ENCODE data around the gene AHNAK.
A peak's percentile ranks its signal among the peaks of the same experiment; 100 is the strongest.

The AHNAK gene

DNA sequence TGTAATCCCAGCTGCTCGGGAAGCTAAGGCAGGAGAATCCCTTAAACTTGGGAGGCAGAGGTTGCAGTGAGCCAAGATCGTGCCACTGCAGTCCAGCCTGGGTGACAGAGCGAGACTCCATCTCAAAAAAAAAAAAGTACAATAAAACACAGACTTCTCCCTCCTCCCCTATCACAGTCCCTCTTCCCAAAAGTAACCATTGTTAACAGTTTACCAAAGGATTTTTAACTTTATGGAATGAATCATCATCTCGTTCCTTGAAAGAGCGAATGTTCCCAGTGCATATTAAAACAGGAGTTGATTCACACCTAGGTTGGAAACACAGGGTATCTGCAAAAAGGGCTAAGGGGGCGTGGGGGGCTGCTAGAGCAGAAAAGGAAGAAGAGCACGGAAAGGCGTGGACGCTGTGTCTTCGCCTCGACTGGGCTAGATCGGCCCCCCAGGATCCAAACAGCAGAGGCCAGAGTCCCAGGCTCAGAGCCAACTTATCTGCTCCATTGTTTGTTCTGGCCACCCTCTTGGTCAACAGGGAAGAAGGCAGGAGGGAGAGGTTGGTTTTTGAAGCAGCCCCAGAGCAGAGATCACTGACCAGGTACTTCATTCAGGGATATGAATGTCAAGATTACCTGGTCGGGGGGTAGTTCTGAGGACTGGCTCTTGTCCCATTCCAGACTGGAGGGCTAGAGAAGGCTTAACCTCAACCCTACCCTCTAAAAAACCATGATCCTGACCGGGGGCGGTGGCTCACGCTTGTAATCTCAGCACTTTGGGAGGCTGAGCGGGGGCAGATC is 2.1 kb upstream of the AHNAK start:
- no peak for DNase-seq

DNA sequence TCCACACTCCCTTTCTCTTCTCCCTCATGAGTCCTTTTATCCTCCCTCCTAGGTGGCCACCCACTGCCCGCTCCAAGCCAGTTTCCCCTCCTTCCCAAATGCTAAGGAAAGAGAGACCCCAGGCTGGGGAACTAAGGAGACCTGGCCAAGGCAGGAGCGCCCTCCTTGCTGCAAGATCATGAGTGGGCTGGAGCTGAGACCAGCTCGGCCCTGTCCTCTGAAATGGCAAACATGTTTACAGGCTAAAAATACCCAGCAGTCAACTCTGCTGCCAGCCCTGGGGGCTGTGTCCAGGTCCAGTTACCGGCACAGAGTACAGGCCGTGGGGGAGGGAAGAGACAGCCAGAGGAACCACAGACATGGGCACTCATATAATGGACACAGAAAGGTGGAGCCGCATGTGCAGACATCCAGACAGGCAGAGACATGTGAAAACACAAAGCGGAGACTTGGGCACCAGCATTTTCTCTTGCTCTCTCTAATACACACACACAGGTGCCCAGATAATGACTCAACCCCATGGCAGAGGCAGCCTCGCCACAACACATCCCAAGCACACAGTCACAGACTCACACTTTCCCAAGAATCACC is 1.2 kb upstream of the AHNAK start:
- DNase-seq: no peak

DNA sequence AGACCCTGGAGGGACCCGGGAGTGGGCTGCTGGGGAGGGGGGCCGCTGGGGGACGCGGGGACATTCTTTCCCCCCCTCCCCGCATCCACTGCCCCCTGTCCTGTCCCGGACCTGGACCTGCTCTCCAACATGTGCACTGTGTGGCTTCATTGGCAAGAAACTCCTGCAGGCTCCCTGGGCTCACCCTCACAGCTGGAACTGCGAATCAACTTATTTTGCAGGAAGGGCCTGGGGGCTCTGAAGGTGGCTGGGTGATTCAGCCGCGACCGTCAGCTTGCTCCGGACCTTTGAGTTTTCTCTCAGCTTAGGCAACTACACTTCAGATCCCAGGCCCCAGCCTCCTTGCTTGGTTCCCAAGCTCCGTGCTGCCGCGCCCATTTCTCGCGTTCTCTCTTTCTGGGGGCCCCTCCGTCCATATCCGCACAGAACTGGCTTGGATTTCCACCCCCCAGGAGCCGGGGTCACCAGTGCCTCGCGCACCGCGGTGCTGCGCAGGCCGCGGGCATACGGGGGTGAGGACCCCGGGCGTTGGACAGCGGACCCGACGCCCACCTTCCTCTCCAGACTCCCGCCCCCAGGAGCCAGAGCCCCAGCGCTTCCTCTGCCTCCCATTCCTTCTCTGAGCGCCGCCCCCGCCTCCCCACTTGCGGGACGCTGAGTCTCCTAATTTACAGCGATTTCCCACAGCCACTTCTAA is 471 bp upstream of the AHNAK start:
- no peak for DNase-seq

DNA sequence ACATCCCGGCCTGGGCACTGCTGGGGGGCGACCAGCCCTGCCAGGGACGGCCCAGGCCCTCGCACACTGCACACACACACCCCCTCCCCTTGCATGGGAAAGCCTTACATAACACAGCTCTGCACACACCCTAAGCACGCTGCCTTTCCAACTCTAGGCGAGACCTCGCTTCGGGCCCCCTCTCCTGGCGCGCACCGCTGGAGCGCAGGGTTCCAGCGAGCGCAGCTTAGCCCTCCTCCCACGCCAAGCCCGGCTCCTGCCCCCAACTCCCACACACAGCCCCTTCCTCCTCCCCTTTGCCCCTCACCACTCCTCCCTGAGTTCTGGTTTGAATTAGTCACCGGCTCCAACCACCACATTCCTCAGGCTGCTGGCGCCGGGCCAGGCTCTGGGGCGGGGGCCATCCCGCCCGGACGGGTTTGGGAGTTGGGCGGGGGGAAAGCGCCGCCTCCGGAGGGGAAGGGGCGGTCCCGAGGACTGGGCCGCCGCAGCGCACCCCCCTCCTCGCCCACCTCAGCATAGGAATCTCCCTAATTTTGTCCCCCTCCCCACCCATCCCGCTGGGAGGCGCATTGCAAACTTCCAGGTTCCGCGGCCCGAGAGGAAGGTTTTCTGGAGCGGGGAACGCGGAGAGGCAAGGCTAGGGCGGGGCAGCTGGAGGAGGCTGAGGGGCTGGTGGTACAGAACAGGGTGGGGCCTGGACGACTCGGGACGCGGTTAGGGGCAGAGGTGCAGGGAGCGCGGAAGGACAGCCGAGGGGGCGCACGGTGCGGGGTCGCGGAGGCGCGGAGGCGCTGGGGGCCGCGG is 966 bp downstream of the AHNAK start:
- DNase-seq: peak; percentile 35

DNA sequence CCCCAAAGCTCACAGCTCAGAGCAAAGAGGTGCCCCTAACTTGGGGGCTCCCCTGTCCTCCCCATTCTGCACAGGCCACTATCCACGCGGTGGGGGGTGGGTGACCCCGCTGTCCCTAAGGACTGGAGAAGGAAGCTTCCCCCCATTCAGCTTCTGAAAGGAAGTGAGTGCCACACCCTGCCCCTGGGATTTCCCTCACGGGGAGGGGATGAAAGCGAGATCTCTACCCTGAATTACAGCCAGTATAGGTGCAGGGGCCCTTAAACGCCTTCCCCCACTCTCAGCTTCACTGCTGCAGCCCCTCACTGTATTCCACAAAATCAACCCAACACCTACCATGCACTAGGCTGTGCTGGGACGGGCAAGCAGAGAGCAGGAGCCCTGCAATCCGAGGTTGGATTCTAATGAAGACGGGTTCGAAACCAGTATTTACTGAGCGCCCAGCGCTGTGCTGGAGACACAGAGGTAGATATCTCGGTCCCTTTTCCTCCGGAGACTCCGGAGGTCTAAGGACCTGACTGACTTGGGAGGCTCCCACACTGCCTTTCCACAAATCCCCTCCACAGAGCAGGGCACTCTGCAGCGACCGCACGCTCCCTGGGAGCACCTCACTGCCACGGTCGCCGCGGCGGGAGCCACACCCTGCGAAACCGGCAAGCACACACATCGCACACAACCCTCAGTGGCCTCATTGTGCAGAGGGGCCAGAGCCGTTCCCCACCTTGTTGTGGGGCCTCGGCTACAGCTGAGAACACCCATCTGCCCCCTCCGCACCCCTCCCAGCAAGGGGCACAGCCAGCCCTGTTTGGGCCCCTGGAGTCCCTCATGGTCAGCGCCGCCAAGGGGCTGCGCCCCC is 1.8 kb downstream of the AHNAK start:
- DNase-seq: no peak

DNA sequence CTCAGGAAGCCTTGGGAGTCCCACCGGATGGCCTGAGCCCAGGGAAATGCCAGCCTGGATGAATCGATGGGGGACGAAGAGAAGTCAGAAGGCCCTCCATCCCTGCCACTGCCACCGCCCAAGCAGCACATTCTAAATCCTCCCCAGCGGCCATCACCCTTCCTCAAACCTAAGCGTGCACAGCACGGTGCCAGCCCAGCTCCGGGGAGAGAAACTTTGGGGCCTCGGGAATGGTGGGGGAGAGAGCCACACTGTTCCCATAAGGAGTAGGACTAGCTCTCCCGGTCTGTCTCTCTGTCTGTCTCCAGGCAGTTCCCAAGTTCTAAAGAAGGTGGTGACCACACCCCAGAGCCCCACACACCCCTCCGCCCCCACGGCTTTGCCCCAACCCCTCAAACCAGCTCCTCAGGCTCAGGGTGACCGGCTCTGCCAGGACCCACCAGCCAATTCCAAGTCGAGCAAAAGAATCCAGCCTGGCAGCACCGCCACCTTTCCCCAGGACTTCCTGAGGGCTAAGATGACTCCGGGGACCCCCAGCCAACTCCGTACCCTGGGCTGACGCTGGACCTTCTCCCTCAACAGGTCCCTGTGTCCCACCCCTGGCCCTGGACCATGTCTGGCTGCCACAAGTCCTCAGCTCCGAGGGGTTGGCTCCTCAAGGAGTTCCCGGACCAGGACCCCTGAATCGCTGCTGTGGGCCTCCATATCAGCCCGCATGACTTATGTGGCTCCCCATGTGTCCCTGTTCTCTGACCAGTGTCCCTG is 2.7 kb downstream of the AHNAK start:
- DNase-seq: no peak

DNA sequence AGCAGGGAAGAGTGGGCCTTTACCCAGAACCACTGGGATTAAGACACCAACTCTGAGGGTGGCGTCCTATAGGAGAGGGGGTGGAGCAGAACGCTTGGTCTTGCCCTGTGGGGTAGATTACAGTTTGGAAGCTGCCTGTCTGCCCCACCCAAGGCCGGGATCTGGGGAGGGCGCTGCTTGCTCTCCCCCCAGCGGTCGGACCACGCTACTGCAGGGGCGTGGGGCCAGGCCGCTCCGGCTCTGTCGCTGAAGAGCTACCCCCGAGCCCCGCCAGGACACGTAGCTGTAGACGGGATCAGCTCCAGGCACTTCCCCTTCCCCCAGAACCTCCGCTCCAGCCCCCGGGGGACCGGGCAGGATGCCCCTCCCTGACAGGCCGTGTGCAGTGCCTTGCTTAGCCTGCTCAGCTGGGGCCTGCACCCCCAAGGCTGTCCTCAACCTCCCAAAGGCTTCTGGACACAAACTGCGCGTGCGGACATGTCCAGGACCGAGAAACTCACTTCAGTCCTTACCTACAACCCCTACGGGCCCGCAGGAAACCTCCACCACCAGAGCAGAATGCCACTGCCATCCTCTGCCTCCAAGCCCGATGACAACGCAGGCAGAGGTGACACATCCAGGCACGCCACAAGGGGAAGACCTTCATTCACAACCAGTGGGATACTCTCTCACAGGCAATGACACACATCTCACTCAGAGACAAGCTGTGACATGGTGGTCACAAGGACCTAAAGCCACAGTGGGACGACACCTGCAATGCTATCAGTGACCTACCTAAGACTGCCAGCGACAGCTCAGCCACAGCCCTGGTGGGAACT is 3.6 kb downstream of the AHNAK start:
- DNase-seq: peak; percentile 76

DNA sequence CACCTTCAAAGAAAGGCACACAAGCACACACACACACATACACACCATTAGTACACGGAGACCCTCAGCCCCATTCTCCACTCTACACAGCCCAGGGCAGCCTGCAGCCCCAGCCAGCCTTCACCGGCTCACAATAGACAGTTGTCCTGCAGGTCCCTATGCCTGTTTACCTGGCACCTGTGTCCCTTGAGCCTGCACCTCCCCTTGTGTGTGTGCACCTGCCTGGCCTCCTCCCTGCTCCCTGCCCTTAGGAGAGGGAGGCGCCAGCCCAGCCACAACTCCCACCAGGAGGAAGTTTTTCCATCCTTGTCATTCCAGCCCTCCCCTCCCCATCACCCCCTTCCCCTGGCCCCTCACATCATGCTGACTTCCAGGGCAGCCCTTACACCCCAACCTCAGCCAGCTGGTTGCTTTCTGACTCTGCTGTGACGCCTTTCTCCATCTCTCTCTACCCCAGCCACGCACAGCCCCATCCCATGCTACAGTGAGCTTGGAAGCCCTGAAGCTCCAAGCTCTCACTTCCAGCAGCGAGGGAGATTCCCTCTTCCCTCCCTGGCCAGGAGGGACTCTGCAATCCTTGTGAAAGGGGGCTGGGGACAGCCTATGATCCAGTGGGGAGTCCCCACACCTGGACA is 4.4 kb downstream of the AHNAK start:
- DNase-seq: peak; percentile 91

DNA sequence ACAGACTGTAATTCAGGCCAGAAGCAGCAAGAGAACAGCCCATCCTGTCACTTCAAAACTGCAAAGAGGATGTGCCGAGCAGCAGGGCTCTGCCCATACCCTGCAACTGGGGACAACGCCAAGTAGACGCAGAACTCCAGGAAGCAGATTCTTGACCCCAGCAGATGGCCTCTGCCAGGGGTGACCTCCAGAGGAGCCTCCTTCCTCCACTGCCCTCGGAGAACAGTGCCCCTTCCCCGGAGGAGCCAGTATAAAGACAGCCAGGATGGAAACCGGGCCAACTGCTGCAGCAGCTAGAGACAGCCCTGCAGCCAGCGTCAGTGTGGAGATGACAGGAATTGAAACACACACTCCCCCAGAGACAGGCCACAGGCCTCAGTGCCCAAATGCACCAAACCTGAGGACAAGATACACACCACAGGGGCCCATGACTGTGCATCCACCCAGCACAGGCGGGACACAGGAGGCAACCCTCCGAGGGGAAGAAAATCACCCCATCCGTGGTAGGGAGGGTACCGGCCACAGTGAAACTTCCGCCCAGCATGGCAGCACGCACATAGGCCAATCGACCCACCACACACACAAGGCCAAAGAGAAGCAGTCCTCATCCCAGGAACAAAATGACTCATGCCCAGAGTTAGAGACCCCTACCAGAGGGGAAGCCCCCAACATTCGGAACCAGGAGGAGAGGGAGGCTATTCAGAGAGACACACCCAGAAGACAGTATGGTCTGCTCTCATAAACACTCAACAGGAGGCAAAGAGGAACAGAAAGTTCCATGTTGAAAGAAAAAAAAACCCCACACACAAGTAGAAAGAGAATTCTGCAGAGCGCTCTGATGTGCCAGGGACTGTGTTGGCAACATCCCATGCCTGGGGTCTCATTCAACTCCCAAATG is 5.6 kb downstream of the AHNAK start:
- no peak for DNase-seq

DNA sequence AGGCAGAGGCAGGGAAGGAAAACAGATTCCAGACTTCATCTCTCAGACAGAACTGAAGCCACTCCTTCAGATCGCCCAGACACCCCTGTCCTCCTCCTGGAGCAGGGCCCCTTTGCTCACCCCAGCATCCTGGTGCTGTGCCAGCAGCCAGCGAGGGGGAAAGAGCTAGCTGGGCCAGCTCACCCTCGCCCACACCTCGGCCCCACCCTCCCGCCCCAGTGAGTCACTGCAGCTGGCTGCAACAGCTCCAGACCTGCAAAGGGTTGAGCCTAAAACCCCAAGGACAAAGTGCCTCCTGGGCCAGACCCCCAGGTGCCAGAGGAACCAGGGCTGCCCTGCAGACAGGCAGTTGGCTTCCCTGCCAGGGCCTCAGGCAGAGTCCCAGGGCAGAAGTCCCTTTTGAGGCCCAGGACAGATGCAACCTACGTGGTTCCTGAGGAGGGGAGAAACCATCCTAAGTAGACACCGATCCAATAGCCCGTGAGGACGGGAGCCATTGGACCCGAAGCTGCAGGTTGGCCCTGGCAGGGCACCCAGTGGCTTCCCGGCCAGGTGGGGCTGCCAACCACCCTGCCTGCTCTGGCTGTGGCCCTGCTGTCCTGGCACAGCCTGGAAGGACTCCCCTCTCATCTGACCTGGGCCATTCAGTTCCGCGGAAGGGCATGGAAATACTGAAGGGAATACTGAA is 7.2 kb downstream of the AHNAK start:
- DNase-seq: peak; percentile 72

DNA sequence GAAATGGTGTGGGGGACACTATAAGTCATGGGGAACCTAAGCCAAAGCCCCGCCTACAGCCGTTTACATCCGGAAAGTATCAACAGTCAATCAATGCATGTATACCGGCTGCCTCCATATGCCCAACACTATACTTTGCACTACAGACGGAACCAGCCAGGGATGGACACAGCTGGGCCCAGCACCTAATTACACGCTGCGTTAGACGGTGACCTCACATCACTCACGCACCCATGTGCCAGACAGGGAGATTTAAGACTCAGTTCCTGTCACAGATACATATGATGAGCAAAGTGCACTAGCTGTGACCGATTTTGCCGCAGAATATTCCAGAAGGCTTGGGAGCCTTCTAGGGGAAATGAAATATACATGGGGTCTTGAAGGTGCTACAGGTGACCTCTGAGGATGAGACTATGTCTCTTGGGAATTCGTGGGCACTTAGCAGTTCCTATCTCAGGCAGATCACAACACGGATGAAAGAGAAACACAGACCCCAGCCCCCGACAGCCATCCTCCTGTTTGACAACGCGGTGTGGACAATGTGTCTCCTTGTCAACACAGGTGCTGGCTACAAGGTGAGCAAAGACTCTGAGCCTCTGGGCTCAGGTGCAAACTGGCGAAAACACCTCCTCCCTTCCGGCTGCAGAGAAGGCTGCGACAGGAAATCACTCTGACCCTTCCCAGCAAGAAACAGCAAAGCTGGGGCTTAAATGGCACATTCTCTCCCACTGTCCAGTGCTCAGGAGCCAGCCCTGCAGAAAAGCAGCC is 8.0 kb downstream of the AHNAK start:
- DNase-seq: peak; percentile 75

DNA sequence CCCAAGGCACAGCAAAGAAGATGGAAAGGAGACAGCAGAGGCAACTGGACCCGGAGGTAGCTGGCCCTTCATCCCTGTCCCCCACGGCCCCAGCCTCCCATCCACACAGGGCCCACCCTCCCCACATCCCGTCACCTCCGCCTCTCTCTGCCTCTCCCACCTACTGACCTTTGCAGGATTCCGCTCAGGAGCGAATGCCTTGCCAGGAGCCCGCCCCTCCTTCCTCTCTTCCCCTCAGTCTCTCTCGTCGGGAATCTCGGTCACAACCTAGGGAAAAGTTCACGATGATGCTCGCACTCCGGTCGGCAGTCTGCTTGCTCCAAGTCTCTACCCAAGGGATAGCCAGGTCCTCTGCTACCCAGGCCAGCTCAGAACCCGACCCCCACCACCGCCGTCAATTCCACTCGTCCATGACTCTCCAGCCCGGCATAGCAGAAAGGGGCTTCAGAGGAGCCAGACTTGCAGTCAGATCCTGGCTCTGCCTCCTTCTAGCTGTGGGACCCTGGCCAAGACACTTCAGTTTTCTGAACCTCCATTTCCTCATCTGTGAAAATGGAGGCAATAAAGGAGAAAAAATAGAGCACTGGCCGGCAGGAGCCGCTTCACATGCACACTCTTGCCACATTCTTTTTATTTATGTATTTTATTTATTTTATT is 10.2 kb downstream of the AHNAK start:
- DNase-seq: no peak

DNA sequence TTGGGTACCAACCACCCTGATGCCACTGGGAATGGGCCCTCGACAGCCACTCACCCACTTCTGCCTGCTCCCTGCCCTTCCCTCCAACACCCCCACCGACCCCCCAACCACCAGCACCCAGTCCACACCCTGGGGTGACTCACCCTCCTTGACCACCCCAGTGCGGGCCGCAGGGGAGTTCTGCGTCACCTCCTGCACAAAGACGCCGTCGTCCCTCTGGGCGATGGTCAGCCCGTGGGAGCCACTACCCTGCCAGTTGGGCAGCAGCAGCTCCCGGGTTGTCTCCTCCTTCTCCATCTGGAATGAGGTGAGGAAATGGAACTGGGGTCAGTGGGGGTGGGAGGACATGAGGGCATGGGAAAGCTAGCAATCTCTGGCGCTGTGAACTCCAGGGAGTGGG is 10.8 kb downstream of the AHNAK start:
- DNase-seq: peak; percentile 81

DNA sequence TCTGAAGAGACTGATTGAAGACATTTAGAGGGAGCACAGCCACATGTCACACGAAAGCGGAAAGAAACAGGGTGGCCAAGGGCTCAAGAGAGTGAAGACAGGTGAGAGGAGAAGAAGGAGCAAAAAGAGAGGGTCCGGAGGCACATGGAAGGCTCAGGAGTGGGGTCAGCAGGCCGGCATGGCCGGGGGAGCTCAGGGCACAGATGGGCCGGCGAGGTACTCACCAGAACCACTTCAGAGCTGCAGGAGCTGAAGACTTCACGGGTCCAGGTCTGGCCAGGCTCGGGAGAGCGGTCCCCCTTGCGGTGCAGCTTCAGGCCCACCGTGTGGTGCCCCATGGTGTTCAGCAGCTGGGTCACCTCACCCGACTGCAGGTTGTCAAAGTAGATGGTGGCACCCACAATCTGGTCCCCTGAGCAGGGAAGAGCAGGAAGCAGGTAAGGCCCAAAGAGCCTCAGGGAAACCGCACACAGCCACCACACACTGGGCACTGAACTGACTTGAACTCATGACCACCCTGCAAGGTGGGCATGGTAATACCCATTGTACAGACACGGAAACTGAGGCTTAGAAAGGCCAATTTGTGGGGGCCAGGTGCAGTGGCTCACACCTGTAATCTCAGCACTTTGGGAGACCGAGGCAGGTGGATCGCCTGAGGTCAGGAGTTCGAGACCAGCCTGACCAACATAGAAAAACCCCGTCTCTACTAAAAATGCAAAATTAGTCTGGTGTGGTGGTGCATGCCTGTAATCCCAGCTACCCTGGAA is 11.6 kb downstream of the AHNAK start:
- no peak for DNase-seq

DNA sequence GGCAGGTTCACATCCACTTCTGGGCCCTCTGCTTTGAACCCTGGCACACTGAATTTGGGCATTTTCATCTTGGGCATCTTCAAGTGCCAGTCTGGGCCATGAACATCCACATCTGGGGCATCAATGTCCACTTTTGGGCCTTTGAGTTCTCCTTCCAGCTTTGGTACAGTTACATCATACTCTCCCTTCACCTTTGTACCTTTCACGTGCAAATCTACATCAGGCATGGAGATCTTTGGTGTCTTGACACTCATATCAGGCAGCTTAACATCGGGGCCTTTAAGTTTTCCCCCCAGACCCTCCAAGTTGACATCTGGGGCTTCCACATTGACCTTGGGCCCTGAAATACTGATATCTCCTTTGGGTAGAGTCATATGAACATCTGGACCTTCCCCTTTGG is 14.5 kb downstream of the AHNAK start:
- no peak for DNase-seq

DNA sequence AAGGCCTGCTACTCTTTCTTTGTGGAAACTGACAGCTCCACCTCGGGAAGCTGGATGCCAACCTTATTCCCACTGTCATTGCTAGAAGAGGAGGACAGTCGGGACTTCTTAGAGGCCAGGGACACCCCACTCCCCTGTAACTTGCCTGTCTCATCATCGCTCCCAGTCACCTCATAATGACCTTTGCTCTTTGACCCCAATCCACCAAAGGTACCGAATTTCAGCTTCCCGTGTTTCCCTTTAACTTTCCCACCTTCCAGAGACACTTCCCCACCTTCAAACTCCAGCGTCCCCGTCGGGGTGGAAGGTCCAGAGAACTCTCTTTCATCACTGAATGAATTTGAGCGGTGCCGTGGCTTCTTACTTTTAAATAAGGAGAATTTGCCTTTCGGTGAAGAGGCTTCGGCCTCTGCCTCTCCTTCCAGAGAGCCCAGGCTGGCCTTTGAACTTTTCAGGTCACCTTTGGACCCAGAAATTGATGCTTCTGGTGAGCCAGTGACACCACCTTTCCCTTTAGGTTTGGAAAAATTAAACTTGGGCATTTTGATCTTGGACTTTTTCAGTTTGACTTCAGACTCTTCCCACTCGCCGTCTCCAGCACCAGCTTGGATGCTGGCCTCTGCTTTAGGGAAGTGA is 29.8 kb downstream of the AHNAK start:
- DNase-seq: no peak
